Fibroblast of skin of scalp (primary cell): ENCODE measurements around the gene NKX3-2.

ENCODE experiments used
- DNase-seq: peaks from one replicate; pipeline ENCODE4 v3.0.0-alpha.2; 2013

The NKX3-2 gene

GRCh38 chr4:13530823-13531624, 13.3 kb downstream of the NKX3-2 start:
- no peak for DNase-seq

- no peak for DNase-seq
These were observed 15.0 kb downstream of the NKX3-2 start for GRCh38 chr4:13529128-13529919.

- DNase-seq, result no peak
These were observed 15.5 kb downstream of the NKX3-2 start for GRCh38 chr4:13528821-13529127.

- no peak for DNase-seq
These were observed 16.1 kb downstream of the NKX3-2 start for GRCh38 chr4:13527981-13528820.

DNA sequence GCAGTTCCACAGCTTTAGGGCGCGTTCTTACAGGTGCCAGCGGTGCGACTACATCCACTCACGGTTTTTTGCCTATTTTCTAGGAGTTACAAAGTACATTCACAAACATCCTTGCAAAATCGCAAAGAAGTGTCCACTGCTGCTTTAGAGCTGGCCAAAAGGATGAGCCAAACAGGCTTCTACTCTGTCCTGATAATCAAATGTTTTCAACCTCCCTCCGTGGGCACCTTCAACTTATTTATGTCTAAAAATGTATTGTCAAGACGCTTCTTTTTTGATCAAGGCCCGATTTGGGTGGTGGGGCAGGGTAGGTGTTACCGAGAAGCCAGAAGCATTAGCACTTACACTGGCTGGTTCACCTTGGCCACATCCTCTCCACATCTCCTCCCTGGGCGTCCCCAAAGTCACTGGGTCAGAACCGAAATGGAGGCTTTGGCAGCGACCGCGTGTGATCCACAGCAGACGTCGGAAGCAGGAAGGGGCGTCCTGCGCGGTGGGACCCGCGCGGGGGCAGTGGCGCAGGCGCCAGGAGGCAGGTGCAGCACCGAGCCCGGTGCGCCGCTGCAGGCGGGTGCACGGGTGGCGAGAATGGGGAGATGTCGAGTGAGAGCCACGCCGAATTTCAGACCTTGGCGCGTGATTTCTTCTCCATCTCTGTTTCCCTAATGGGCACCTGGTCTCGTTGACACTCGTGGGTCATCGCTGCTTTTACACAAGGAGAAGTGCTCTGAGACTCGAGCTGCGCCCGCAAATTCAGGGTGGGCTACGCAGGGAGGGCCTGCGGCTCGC, 16.9 kb downstream of the NKX3-2 start:
- DNase-seq, result no peak

DNA sequence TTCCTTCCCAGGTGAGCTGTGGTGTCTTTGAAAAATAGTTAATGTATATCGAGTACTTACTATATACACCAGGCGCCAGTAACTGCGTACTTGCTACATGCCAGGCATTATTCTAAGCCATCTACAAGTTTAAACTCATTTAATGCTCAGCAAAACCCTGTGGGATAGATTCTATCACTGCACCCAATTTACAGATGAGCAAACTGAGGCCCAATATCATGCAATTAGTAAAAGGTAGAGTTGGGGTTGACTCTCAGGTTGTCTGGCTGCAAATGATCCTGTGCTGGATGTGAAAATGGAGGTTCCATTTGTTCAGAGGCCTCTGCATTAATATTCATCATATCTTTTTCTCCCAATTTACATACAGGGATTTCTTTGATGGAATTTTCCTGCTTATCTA, 17.6 kb downstream of the NKX3-2 start:
- no peak for DNase-seq

DNA sequence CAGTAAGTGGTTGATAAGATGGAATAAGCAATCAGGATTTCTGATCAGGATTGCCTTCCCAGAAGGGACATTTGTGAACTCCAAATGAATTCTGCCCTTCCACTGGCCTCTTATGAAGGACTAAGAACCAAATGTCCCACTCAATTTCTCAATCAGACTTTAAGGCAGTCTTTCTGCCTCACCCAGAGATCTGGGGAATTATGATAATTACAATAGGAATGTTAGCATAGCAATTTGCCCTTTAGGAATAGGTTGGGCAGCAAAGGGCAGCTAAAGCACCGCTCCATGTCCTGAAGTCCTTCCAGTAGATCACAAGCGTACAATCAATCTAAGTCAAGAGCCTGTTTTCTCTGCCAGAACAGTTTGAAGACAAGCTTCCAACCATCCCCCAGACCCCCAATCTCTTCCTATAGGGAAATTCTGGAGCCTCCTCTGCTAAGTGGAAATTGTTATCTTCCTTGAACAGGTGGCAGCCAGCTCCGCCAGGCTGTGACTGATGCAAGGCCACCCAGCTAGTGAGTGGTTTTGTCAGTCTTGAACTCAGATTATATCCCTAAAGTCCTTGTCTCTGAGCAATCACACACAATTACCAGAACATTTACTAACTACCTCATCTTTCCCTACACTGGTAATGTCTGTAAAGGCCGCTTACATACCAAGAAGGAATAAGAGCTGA, 18.6 kb downstream of the NKX3-2 start:
- DNase-seq, result no peak

DNA sequence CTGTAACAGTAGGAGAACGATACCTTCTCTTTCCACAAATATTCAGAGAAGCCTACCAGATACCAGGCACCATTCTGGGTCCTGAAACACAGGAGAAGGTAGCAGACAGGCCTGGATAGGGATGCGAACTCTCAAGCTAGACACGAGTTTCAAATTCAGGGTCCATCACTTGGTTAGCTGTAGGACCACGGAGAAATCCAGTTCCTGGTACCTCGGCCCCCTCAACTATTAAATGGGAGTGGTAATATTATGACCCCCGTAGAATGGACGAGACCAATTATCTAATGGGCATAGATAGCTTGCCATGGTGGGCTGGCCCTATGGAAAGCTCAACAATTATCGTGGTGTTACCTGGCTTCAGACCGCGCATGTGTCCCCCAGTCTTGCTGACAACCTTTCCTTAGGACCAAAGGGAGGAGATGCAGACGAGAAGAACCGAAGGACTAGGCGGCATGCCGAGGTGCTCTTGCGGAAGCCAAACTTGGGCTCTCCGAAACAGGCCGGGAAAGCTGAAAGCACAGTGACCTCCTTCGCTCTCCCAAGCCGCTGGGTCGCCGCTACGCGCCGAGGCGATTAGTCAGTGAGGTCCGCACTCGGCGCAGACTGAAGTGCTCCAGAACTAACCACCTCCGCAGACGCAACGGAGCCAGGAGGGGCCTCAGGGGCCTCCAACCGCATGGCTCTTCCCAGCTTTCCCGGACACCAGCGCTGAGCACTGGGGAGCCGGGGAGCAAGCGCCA, 19.6 kb downstream of the NKX3-2 start:
- no peak for DNase-seq

DNA sequence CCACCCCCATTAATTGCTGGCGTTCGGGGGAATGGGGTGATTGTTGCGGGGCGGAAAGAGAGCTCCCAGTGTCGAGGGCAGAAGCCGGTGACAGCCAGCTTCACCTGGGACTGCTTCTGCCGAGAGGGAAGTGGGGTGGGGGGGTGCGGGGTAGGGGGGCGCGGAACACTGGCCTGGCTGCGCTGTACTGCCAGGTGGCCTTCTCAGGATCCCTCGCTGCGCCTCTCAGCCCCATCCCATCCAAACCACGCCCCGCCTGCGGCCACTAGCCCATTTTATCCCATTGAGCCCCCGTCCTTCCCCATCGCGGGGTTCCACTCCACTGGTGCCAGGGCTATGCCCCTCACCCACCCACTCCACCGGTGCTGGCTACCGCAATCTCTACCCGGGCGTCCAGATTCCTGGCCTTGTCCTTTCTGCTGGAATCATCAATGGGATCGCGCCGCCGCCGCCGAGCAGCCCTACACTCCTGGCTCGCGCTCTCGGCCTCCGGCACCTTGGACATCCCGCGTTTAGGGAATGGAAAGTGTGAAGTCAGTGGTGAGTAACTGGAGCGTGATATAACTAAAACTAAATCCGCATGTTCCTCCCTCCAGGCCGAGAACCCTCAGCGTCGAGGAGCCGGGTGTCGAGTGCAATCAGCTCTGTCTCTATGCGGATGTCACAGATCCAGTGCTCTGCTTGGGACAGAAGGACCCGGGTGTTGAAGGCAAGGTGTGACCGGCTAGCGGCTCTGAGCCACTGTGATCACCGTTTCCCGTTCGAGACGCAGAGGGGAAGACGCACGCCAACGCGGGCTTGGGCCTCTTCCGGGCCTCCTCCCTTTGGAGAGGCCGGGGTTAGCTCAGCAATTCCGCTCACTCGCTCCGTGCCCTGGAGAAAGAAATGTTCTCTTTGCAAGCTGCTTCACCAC, 20.5 kb downstream of the NKX3-2 start:
- DNase-seq, result no peak

- no peak for DNase-seq
These were observed 21.2 kb downstream of the NKX3-2 start for GRCh38 chr4:13523105-13523477.

GRCh38 chr4:13522282-13523104, 21.8 kb downstream of the NKX3-2 start:
- DNase-seq, result no peak

DNA sequence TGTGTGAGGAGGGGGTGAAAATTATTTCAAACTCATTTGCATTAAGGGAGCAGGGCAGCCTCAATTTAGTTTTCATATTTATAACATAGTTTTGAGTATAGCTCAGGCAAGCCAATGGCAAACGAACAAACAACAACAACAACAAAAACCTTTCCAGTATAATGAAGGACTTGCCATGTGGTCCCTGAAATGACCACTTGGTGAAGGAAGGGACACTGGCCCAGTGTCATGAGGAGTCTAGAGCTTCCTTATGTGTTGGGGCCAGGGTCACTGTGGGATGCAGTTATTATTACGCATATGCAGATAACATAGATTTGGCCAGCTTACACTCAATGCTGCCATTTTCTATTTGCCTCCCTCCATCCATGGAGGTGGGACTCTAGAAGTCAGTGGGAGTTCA, 23.3 kb downstream of the NKX3-2 start:
- DNase-seq, result no peak

DNA sequence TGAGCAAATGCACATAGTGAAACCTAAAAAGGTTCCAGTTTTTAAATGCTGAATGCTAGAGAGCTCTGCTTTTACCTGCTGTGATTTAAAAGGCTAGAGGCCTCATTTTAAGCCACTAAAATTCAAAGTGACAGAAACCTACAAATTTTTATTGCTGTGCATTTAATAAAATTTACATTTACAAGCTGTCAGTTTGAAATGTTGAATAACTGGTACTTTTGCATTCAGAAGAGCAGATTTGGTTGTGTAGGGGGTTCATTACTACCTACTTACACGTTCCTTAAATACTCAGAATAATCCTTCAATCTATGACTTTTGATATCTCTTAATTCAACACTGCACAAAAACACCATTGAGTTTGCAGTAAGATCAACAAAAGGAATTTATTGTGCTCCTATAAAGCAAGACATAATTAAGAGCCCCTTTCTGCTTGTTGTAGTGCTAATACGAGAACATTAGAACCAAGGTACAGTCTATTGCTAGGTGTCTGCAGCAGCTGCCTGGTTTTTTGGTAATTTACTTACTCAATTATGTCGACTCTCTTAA, 27.9 kb downstream of the NKX3-2 start:
- no peak for DNase-seq

- no peak for DNase-seq
These were observed 29.0 kb downstream of the NKX3-2 start for GRCh38 chr4:13515268-13515667.

DNA sequence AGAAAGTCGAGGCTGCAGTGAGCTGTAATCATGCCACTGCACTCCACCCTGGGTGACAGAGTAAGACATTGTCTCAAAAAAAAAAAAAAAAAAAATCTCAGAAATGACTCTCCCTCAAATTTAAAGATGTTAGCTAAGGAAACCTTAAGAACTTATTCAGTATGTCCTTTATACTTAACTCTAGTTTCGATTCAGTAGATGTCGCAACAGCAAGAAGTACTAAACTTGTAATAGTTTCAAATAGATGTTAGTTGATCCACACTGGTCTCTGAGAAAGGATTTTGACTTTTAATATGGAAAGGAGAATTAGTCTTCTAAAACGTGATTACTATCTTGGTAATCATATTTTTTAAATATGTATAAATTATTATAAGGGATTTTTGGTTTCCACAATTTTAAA, 29.6 kb downstream of the NKX3-2 start:
- DNase-seq, result no peak

DNA sequence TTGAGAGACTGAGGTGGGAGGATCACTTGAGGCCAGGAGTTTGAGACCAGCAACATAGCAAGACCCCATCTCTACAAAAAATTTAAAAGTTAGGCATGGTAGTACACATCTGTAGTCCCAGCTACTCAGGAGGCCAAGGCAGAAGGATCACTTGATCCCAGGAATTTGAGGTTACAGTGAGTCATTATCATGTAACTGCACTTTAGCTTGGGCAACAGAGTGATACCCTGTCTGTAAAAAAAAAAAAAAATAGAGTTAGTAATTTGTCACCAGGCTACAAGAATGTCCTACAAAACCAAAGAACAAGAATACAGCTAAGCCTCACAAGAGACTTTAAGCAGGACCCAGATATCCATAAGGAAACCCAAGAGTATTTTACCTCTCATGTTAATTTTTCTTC, 33.2 kb downstream of the NKX3-2 start:
- no peak for DNase-seq

- no peak for DNase-seq
These were observed 34.9 kb downstream of the NKX3-2 start for GRCh38 chr4:13509442-13509841.

DNA sequence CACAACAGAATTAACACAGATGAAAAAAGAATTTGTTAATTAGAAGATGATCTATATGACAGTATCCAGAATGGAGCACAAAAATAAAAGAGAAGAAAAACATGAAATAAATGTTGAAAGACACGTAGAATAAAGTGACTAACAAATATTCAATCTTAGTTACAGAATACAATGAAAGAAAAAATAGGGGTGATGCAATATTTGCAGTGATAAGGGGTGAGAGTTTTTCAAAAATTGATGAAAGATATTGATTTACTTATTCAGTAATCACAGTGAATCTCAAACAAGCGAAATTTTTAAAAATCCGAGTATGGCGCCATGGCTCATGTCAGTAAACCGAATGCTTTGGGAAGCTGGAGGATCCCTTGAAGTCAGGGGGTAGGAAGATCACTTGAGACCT, 39.9 kb downstream of the NKX3-2 start:
- DNase-seq, result no peak

DNA sequence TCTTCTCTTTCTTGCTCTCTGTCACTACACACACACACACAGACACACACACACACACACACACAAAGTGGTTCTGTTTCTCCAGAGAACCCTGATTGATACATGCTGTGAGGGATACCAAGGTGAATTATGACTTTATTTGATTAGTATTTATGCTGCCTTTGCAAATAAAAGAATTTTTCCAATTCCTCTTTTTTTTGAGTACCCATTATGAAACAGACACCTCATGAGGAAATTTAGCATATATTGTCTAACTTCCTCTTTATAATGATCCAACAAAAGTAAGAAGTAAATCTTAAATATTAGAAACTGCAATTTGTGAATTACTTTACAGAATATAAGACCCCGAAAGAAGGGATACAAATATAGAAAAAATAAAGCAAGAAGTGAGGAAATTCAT, 45.8 kb downstream of the NKX3-2 start:
- no peak for DNase-seq
